IMR-90 (cell line): Measurements from ENCODE around the gene POU2F1.

Experiments
- BHLHE40 ChIP-seq: fragments of 150-350 bp; IDR thresholded peaks from 2 replicates; pipeline ENCODE4 v1.6.1; 2016; ENCODE audit warnings: mild to moderate bottlenecking, low read depth, low read length
- CEBPB ChIP-seq: IDR thresholded peaks from 2 replicates; pipeline ENCODE4 v1.6.1; 2012; ENCODE audit warnings: low read depth, low read length, improper control_type of control experiment
- CHD1 ChIP-seq: IDR thresholded peaks from 2 replicates; pipeline ENCODE4 v1.6.1; 2012; ENCODE audit warnings: low read depth, low read length, improper control_type of control experiment
- CTCF ChIP-seq: conservative IDR thresholded peaks from 2 replicates; pipeline ENCODE4 v1.5.1; 2012; ENCODE audit warnings: mild to moderate bottlenecking, low read depth, low read length, improper control_type of control experiment
- ELK1 ChIP-seq: fragments of 150-350 bp; IDR thresholded peaks from 2 replicates; pipeline ENCODE4 v1.6.1; 2016; ENCODE audit warnings: low read depth, mild to moderate bottlenecking, low read length, moderate library complexity, borderline replicate concordance
- FOS ChIP-seq: fragments of 150-350 bp; IDR thresholded peaks from 2 replicates; pipeline ENCODE4 v1.6.1; 2016; ENCODE audit warnings: low read depth, low read length
- MAZ ChIP-seq: IDR thresholded peaks from 2 replicates; pipeline ENCODE4 v1.6.1; 2012; ENCODE audit warnings: low read depth, mild to moderate bottlenecking, low read length, improper control_type of control experiment, moderate library complexity, borderline replicate concordance
- MXI1 ChIP-seq: IDR thresholded peaks from 2 replicates; pipeline ENCODE4 v1.6.1; 2012; ENCODE audit warnings: low read depth, mild to moderate bottlenecking, low read length, moderate library complexity, borderline replicate concordance
- POLR2A ChIP-seq: IDR thresholded peaks from 2 replicates; pipeline ENCODE4 v1.6.1; 2012; ENCODE audit warnings: mild to moderate bottlenecking, low read depth, low read length
- RAD21 ChIP-seq: IDR thresholded peaks from 2 replicates; pipeline ENCODE4 v1.6.1; 2012; ENCODE audit warnings: low read length, improper control_type of control experiment
- RFX5 ChIP-seq: IDR thresholded peaks from 2 replicates; pipeline ENCODE4 v1.8.0; 2012; ENCODE audit warnings: low read depth, mild to moderate bottlenecking, low read length, moderate library complexity
- SMC3 ChIP-seq: fragments of 150-350 bp; IDR thresholded peaks from 2 replicates; pipeline ENCODE4 v1.6.1; 2016; ENCODE audit warnings: low read depth, mild to moderate bottlenecking, antibody characterized with exemption, low read length, moderate library complexity
- USF2 ChIP-seq: fragments of 150-350 bp; IDR thresholded peaks from 2 replicates; pipeline ENCODE4 v1.6.1; 2017; ENCODE audit warnings: mild to moderate bottlenecking, antibody characterized with exemption, low read length, low read depth

GRCh38 chr1:167212025-167212424 lies 8.7 kb upstream of the POU2F1 start:
- no peak for TF ChIP-seq CTCF
- TF ChIP-seq POLR2A, result no peak
- no peak for TF ChIP-seq CEBPB
- TF ChIP-seq MXI1, result no peak
- TF ChIP-seq BHLHE40, result no peak
- no peak for TF ChIP-seq SMC3
- TF ChIP-seq ELK1, result no peak
- no peak for TF ChIP-seq RFX5
- TF ChIP-seq CHD1, result no peak
- TF ChIP-seq USF2, result no peak
- no peak for TF ChIP-seq FOS
- TF ChIP-seq RAD21, result no peak
- no peak for TF ChIP-seq MAZ
